ENCODE measurements around the gene TMPRSS11A.
A peak's percentile ranks its signal among the peaks of the same experiment; 100 is the strongest.

Gene TMPRSS11A

GRCh38 chr4:67963356-67963755 is at the start of gene TMPRSS11A:
Gene TMPRSS11A, minus strand, starts transcription at chr4:67963493. Its CDS starts 100 bp downstream, at chr4:67963393.
- no peak for DNase-seq (ENCODE audit: low read depth in 2 of 2)

GRCh38 chr4:68011684-68012083 is 48.4 kb upstream of the TMPRSS11A start:
- no peak for DNase-seq (ENCODE audit: low read depth in 2 of 2)

- DNase-seq (ENCODE audit: low read depth in 2 of 2) = no peak
These were observed 39.6 kb upstream of the TMPRSS11A start for GRCh38 chr4:68002906-68003305.

- no peak for DNase-seq (ENCODE audit: low read depth in 2 of 2)
These were observed 32.8 kb upstream of the TMPRSS11A start for GRCh38 chr4:67996127-67996526.

GRCh38 chr4:67988991-67989390 is 25.7 kb upstream of the TMPRSS11A start:
- no peak for DNase-seq (ENCODE audit: low read depth in 2 of 2)

GRCh38 chr4:67983333-67983732 is 20.0 kb upstream of the TMPRSS11A start:
- DNase-seq (ENCODE audit: low read depth in 2 of 2) = no peak

- no peak for DNase-seq (ENCODE audit: low read depth in 2 of 2)
These were observed 17.2 kb upstream of the TMPRSS11A start for GRCh38 chr4:67980512-67980911.

- no peak for DNase-seq (ENCODE audit: low read depth in 2 of 2)
These were observed 10.3 kb upstream of the TMPRSS11A start for GRCh38 chr4:67973608-67974007.

- DNase-seq (ENCODE audit: low read depth in 2 of 2) = no peak
These were observed 8.4 kb downstream of the TMPRSS11A start for GRCh38 chr4:67954890-67955289.

GRCh38 chr4:67941074-67941473 is 22.2 kb downstream of the TMPRSS11A start:
- DNase-seq (ENCODE audit: low read depth in 2 of 2) = no peak

GRCh38 chr4:67940506-67940905 is 22.8 kb downstream of the TMPRSS11A start:
- no peak for DNase-seq (ENCODE audit: low read depth in 2 of 2)

GRCh38 chr4:67939195-67939594 is 24.1 kb downstream of the TMPRSS11A start:
- no peak for DNase-seq (ENCODE audit: low read depth in 2 of 2)

GRCh38 chr4:67935888-67936287 is 27.4 kb downstream of the TMPRSS11A start:
- DNase-seq (ENCODE audit: low read depth in 2 of 2) = no peak

GRCh38 chr4:67934628-67935027 is 28.7 kb downstream of the TMPRSS11A start:
- DNase-seq (ENCODE audit: low read depth in 2 of 2) = no peak

- DNase-seq (ENCODE audit: low read depth in 2 of 2) = no peak
These were observed 29.5 kb downstream of the TMPRSS11A start for GRCh38 chr4:67933755-67934154.

GRCh38 chr4:67933038-67933437 is 30.3 kb downstream of the TMPRSS11A start:
- no peak for DNase-seq (ENCODE audit: low read depth in 2 of 2)

GRCh38 chr4:67931256-67931655 is 32.0 kb downstream of the TMPRSS11A start:
- no peak for DNase-seq (ENCODE audit: low read depth in 2 of 2)

- peak; percentile 51 to 62 for DNase-seq (ENCODE audit: low read depth in 2 of 2)
These were observed 33.9 kb downstream of the TMPRSS11A start for GRCh38 chr4:67929426-67929825.

- DNase-seq (ENCODE audit: low read depth in 2 of 2) = no peak
These were observed 34.7 kb downstream of the TMPRSS11A start for GRCh38 chr4:67928546-67928945.

- DNase-seq (ENCODE audit: low read depth in 2 of 2) = no peak
These were observed 36.0 kb downstream of the TMPRSS11A start for GRCh38 chr4:67927251-67927650.

- DNase-seq (ENCODE audit: low read depth in 2 of 2) = no peak
These were observed 36.8 kb downstream of the TMPRSS11A start for GRCh38 chr4:67926485-67926884.

- peak; percentile 39 to 48 for DNase-seq (ENCODE audit: low read depth in 2 of 2)
These were observed 40.6 kb downstream of the TMPRSS11A start for GRCh38 chr4:67922697-67923096.

- DNase-seq (ENCODE audit: low read depth in 2 of 2) = no peak
These were observed 44.9 kb downstream of the TMPRSS11A start for GRCh38 chr4:67918428-67918827.

GRCh38 chr4:67915400-67915966 is 47.8 kb downstream of the TMPRSS11A start:
- DNase-seq (ENCODE audit: low read depth in 2 of 2) = no peak
